ENCODE measurements around the gene ARID3A. TPM values are rescaled to one million over a fixed set of nuclear protein-coding genes. Genes with fewer than 3 reads are reported as not detected.
A peak's percentile ranks its signal among the peaks of the same experiment; 100 is the strongest.

ARID3A gene
- total RNA-seq, 1 experiment from 2014 or later = 116 TPM

- TF ChIP-seq, protein P1, sequence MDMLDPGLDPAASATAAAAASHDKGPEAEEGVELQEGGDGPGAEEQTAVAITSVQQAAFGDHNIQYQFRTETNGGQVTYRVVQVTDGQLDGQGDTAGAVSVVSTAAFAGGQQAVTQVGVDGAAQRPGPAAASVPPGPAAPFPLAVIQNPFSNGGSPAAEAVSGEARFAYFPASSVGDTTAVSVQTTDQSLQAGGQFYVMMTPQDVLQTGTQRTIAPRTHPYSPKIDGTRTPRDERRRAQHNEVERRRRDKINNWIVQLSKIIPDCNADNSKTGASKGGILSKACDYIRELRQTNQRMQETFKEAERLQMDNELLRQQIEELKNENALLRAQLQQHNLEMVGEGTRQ (CRISPR knock-in tag; IDR thresholded peaks at IDR 0.05) = no peak
- TF ChIP-seq JAZF1 (CRISPR knock-in tag; IDR thresholded peaks at IDR 0.05) = no peak
- TF ChIP-seq ZMAT4 (CRISPR knock-in tag; IDR thresholded peaks at IDR 0.05) = no peak
Measured at GRCh38 chr19:979318-979741, 53.5 kb downstream of the ARID3A start (continued).

DNA sequence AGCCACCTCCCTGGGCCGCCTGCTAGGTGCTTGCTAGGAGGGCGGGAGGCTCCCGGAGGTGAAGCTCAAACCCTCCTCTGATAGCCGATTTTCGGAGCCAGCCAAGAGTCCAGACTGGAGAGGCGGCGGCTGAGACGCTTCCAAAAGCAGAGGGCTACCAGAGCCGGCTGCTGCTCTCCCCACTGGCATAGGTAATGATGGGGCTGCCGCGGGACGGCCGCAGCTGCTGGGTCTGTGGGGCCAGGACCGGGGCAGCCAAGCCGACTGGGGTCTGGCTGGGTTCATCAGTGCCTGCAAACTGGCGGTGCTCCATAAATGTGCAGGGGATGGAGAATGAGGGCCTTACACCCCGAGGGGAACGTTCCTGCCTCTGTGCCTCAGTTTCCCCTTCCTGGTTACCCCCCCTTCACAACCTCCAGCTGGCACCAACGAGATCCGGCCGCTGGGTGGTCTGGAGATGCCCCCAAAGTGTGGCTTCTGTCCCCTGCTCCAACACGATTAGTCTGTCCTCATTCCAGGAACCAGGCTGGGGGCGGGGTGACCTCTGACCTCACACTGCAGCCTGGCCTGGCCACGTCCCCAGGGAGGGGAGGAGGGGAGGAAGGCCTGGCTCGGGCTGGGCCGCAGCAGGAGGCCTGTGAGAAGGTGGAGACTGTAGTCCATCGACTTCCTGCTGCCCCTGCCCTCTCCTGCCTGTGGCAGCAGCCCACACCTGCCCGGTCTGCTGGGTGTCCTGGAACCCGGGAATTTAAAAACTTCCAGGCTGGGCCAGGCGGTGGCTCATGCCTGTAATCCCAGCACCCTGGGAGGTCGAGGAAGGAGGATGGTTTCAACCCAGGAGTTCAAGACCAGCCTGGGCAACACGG is 54.5 kb downstream of the ARID3A start:
- ATAC-seq (peak; percentile 8), DNase-seq (ENCODE audit: low spot score) (peak; percentile 73)
- Mint-ChIP-seq H3K27me3 (ENCODE audit: low read depth) (no peaks in the 10 kb centered on the region), H3K4me3 (no peak overlapping the region), H3K9me3 (no peaks in the 10 kb centered on the region), H3K4me1 (peaks cover 19% of the 10 kb centered on the region), H3K36me3 (no peaks in the 10 kb centered on the region), H3K27ac (peak overlapping the region; percentile 60)
- TF ChIP-seq ZNF317 (CRISPR knock-in tag; IDR thresholded peaks at IDR 0.05; ENCODE audit: borderline replicate concordance, low read depth) = no peak
- 0 out of 2 replicates have a peak, but pooled peaks have one; percentile 17 for TF ChIP-seq FOXK1 (CRISPR knock-in tag; IDR thresholded peaks at IDR 0.05)
- TF ChIP-seq, protein P2, sequence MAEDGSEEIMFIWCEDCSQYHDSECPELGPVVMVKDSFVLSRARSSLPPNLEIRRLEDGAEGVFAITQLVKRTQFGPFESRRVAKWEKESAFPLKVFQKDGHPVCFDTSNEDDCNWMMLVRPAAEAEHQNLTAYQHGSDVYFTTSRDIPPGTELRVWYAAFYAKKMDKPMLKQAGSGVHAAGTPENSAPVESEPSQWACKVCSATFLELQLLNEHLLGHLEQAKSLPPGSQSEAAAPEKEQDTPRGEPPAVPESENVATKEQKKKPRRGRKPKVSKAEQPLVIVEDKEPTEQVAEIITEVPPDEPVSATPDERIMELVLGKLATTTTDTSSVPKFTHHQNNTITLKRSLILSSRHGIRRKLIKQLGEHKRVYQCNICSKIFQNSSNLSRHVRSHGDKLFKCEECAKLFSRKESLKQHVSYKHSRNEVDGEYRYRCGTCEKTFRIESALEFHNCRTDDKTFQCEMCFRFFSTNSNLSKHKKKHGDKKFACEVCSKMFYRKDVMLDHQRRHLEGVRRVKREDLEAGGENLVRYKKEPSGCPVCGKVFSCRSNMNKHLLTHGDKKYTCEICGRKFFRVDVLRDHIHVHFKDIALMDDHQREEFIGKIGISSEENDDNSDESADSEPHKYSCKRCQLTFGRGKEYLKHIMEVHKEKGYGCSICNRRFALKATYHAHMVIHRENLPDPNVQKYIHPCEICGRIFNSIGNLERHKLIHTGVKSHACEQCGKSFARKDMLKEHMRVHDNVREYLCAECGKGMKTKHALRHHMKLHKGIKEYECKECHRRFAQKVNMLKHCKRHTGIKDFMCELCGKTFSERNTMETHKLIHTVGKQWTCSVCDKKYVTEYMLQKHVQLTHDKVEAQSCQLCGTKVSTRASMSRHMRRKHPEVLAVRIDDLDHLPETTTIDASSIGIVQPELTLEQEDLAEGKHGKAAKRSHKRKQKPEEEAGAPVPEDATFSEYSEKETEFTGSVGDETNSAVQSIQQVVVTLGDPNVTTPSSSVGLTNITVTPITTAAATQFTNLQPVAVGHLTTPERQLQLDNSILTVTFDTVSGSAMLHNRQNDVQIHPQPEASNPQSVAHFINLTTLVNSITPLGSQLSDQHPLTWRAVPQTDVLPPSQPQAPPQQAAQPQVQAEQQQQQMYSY (CRISPR knock-in tag; IDR thresholded peaks at IDR 0.05) = 0 out of 2 replicates have a peak, but pooled peaks have one; percentile 13
- TF ChIP-seq SP1 (CRISPR knock-in tag; conservative IDR thresholded peaks at IDR 0.05) = peak; percentile 46; the same call in 1 of the 2 replicates
- TF ChIP-seq JAZF1 (CRISPR knock-in tag; IDR thresholded peaks at IDR 0.05) = no peak
- peak; percentile 89 for TF ChIP-seq NR2C2 (CRISPR knock-in tag; IDR thresholded peaks at IDR 0.05)
- TF ChIP-seq ZNF281 (CRISPR knock-in tag; IDR thresholded peaks at IDR 0.05) = peak; percentile 78; the same call in 1 of the 2 replicates
- peak; percentile 58 for TF ChIP-seq ZNF423 (CRISPR knock-in tag; IDR thresholded peaks at IDR 0.05)
- TF ChIP-seq HMGXB4 (CRISPR knock-in tag; IDR thresholded peaks at IDR 0.05) = 0 out of 2 replicates have a peak, but pooled peaks have one; percentile 33
- POLR2A ChIA-PET = no interaction called here
- CTCF ChIA-PET = interaction anchor here (0.8 to 2.4 kb wide), 8 partner anchors 9 to 211 kb away, joined by 3 to 24 read pairs (median 4); no protein-coding TSS in a partner anchor

Measured in WTC11 (cell line).